ENCODE results near the gene ZFR2.
"Not testable (repeated sequence)": the region's sequence is repeated elsewhere in the genome, so short reads cannot be mapped to it uniquely, and the experiment has no call there.

The ZFR2 gene

DNA sequence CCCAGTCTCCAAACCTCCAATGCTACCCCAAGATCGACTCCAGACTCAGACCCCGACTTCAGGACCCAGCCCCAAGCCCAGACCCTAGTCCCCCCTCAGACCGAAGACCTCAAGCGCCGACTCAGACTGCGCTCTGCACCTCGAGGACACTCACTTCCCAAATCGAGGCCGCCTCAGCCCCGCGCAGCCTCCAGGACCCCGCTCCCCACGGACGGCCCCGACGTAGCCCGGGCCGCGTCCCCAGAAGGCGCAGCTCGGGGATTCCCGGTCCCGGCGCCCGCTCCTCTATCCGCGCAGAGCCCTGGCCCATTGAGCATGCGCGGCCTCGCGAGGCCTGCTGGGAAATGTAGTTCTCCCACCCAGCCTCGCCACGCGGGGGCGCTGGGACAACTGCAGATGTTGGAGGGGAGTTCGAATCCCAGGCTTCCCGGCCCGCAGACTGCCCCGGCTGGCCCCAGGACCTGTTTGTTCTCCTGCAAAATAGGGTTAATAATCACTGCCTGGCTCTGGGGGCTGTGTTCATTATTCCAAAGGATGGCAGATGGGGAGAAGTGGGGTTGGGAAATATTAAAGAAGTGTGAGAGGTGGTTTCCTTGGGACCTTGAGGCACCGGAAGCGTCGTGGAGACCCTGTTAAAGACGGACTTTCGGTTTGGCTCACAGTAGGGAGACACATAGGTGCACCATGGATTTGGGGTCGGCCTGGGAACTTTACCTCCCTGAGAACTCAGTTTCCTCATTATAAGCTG, 107.3 kb downstream of the ZFR2 start, which contains the start of gene APBA3:
Gene APBA3 (minus strand): TSS at position 311 of the 748 bp plus-strand sequence. CDS start 1,428 bp downstream, outside the sequence.
- H3K27ac ChIP-seq = peak within 1 kb of the TSS; percentile 91
- TF ChIP-seq, protein P1, sequence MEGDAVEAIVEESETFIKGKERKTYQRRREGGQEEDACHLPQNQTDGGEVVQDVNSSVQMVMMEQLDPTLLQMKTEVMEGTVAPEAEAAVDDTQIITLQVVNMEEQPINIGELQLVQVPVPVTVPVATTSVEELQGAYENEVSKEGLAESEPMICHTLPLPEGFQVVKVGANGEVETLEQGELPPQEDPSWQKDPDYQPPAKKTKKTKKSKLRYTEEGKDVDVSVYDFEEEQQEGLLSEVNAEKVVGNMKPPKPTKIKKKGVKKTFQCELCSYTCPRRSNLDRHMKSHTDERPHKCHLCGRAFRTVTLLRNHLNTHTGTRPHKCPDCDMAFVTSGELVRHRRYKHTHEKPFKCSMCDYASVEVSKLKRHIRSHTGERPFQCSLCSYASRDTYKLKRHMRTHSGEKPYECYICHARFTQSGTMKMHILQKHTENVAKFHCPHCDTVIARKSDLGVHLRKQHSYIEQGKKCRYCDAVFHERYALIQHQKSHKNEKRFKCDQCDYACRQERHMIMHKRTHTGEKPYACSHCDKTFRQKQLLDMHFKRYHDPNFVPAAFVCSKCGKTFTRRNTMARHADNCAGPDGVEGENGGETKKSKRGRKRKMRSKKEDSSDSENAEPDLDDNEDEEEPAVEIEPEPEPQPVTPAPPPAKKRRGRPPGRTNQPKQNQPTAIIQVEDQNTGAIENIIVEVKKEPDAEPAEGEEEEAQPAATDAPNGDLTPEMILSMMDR (conservative IDR thresholded peaks at IDR 0.05) = peak; percentile 68

DNA sequence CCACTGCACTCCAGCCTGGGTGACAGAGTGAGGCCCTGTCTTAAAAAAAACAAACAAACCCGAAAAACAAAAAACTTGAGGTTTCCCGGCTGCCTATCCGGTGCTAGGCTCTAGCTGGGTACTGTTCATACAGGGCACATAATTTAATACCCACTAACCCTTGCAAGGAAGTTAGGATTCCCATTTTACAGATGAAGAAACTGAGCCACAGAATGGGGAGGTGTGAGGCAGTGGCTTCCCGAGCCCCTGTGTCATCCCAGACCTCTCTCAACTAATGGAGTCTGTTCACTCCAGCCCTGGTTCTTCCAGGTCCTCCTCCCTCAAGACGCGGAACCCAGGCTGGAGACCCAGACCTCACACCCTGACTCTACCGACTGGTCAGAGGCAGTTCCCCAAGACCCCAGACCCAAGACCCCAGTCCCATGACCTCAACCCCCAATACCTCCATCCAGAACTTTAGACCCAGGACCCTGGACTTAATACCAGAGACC, 107.9 kb downstream of the ZFR2 start:
- TF ChIP-seq, protein P1 (conservative IDR thresholded peaks at IDR 0.05) = no peak
- peak overlapping the region; percentile 69; the same call in 1 of the 2 replicates for H3K27ac ChIP-seq

DNA sequence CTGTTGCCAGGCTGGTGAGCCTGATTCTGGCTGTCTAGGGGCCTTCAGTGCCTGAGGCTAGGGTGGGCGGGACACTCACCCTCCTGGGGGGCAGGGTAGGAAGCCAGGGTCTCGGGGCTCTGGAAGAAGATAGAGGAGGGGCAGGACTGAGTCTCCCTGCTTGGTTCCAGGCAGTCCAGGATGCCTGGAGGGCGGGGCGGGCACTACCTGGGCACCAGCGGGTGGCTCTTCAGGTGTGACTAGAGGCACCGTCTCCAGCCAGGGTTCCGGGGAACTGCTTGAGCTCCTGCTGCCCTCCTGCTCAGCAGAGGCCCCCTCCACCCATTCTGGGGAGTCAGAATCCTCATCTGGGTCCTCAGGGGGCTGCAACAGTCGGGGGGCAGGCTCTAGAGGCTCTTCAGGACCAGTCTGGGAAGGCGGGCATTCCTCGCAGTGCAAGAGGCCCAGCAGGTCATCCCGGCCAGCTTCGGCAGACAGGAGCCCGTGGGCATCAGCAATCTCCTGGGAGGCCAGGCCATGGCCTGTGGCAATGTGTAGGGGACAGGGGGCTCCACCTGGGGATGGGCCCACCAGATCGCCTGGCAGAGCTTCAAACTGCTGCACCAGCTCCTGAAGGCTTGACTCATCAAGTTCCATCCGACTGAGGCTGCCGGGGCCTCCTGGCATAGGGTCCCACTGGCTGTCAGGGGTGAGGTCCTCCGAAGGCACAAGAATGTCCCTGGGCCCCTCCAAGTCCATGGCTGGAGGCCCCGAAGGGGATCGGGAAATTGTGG, 109.2 kb downstream of the ZFR2 start:
- TF ChIP-seq, protein P1 (conservative IDR thresholded peaks at IDR 0.05) = no peak
- H3K27ac ChIP-seq = no peak overlapping the region

DNA sequence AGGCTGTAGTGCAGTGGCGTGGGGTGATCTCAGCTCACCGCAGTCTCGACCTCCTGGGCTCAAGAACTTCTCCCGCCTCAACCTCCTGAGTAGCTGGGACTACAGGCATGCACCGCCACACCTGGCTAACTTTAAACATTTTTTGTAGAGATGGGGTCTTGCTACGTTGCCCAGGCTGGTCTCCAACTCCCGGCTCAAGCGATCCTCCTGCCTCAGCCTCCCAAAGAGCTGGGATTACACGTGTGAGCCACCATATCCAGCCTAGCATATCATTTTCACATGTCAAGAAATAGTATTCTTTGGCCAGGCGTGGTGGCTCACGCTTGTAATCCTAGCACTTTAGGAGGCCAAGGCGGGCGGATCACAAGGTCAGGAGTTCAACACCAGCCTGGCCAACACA, 110.5 kb downstream of the ZFR2 start:
- not testable (repeated sequence) for H3K27ac ChIP-seq

DNA sequence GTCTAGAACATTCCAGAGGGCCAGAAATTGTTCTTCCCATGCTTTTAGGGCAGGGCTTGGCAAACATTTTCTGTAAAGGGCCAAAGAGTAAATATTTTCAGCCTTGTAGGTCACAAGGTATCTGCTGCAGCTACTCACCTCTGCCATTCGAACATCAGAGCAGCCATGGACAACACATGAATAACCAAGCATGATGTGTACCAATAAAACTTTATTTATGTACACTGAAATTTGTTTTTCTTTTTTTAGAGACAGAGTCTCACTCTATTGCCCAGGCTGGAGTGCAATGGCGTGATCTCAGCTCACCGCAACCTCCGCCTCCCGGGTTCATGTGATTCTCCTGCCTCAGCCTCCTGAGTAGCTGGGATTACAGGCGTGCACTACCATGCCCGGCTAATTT, 111.1 kb downstream of the ZFR2 start:
- H3K27ac ChIP-seq = not testable (repeated sequence)

Measured in VCaP (cell line).